Islet of Langerhans (tissue), 1 donor: ENCODE results near the gene KCNMA1.

Source experiments
- FAIRE-seq: peaks from one replicate; lab custom pipeline; 2011; peaks lifted over from hg19 to GRCh38; lab: Jason Lieb, UNC

The KCNMA1 gene

GRCh38 chr10:77631241-77631640 lies 6.4 kb downstream of the KCNMA1 start:
- no peak for FAIRE-seq

GRCh38 chr10:77630507-77630848 lies 7.1 kb downstream of the KCNMA1 start:
- no peak for FAIRE-seq

GRCh38 chr10:77629775-77630506 lies 7.7 kb downstream of the KCNMA1 start:
- FAIRE-seq = no peak

- FAIRE-seq = no peak
Measured at GRCh38 chr10:77628906-77629730, 8.5 kb downstream of the KCNMA1 start.

- no peak for FAIRE-seq
Measured at GRCh38 chr10:77626266-77626935, 11.2 kb downstream of the KCNMA1 start.

- FAIRE-seq = no peak
Measured at GRCh38 chr10:77625379-77625778, 12.2 kb downstream of the KCNMA1 start.

- FAIRE-seq = peak; percentile 49
Measured at GRCh38 chr10:77622889-77623291, 14.7 kb downstream of the KCNMA1 start.

GRCh38 chr10:77620731-77621130 lies 16.9 kb downstream of the KCNMA1 start:
- no peak for FAIRE-seq

GRCh38 chr10:77619964-77620703 lies 17.5 kb downstream of the KCNMA1 start:
- no peak for FAIRE-seq

GRCh38 chr10:77618117-77618516 lies 19.5 kb downstream of the KCNMA1 start:
- FAIRE-seq = no peak

- no peak for FAIRE-seq
Measured at GRCh38 chr10:77616766-77617165, 20.8 kb downstream of the KCNMA1 start.

- FAIRE-seq = no peak
Measured at GRCh38 chr10:77614778-77615625, 22.6 kb downstream of the KCNMA1 start.

GRCh38 chr10:77613476-77614130 lies 24.0 kb downstream of the KCNMA1 start:
- FAIRE-seq = no peak

- no peak for FAIRE-seq
Measured at GRCh38 chr10:77611670-77612069, 25.9 kb downstream of the KCNMA1 start.

- FAIRE-seq = no peak
Measured at GRCh38 chr10:77611221-77611620, 26.4 kb downstream of the KCNMA1 start.

GRCh38 chr10:77609781-77610272 lies 27.8 kb downstream of the KCNMA1 start:
- no peak for FAIRE-seq

GRCh38 chr10:77608281-77608680 lies 29.3 kb downstream of the KCNMA1 start:
- FAIRE-seq = no peak

- no peak for FAIRE-seq
Measured at GRCh38 chr10:77606751-77607150, 30.9 kb downstream of the KCNMA1 start.

- no peak for FAIRE-seq
Measured at GRCh38 chr10:77605466-77605865, 32.1 kb downstream of the KCNMA1 start.

- no peak for FAIRE-seq
Measured at GRCh38 chr10:77604941-77605351, 32.7 kb downstream of the KCNMA1 start.

GRCh38 chr10:77604063-77604462 lies 33.5 kb downstream of the KCNMA1 start:
- no peak for FAIRE-seq
